ENCODE measurements around the gene RBM44.

The RBM44 gene

DNA sequence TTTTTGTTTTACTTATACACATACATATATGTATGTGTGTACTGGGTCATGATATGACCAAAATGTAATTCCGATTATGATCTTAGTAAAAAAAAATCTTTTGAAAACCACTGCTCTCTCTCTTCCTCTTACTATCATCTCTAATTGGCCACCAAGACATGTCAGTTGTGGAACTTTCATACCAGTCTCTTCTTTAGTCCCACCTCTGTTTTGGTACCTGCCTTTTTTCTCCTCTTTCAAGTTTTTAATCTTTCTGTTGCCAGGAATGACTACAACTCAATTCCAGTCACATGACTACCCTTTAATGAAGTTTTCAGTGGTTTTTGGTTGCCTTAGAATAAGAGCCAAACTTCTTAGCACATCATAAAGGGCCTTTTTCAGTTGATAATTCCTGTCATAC, 17.1 kb downstream of the RBM44 start:
- Histone ChIP-seq H3K4me1 (ENCODE audit: control insufficient read depth in 5 of 5, insufficient read depth in 5 of 5, low read length in 5 of 5) (no peaks in the 10 kb centered on the region), H3K4me3 (ENCODE audit: low read depth in 1 of 5, low read length in 5 of 5) (no peak overlapping the region)

GRCh38 chr2:237816531-237816930, 18.0 kb downstream of the RBM44 start:
- Histone ChIP-seq H3K36me3 (ENCODE audit: control insufficient read depth in 5 of 5, insufficient read depth in 5 of 5, low read length in 5 of 5) (no peaks in the 10 kb centered on the region), H3K4me3 (ENCODE audit: low read depth in 1 of 5, low read length in 5 of 5) (no peak overlapping the region), H3K9me3 (ENCODE audit: control insufficient read depth in 5 of 5, low read length in 5 of 5) (no peaks in the 10 kb centered on the region), H3K27ac (ENCODE audit: low read depth, low read length) (no peak overlapping the region), H3K9ac (ENCODE audit: low read length in 5 of 5) (no peak overlapping the region), H3K27me3 (ENCODE audit: control insufficient read depth in 5 of 5, insufficient read depth in 4 of 5, low read length in 5 of 5) (no peaks in the 10 kb centered on the region), H3K4me1 (ENCODE audit: control insufficient read depth in 5 of 5, insufficient read depth in 5 of 5, low read length in 5 of 5) (no peaks in the 10 kb centered on the region)

More for the DNA sequence above, 17.1 kb downstream of the RBM44 start:
- no peaks in the 10 kb centered on the region for H3K27me3 ChIP-seq (ENCODE audit: control insufficient read depth in 5 of 5, insufficient read depth in 4 of 5, low read length in 5 of 5)
- no peaks in the 10 kb centered on the region for H3K9me3 ChIP-seq (ENCODE audit: control insufficient read depth in 5 of 5, low read length in 5 of 5)
- H3K9ac ChIP-seq (ENCODE audit: low read length in 5 of 5), result no peak overlapping the region
- no peak overlapping the region for H3K27ac ChIP-seq (ENCODE audit: low read depth, low read length)
- H3K36me3 ChIP-seq (ENCODE audit: control insufficient read depth in 5 of 5, insufficient read depth in 5 of 5, low read length in 5 of 5), result no peaks in the 10 kb centered on the region

DNA sequence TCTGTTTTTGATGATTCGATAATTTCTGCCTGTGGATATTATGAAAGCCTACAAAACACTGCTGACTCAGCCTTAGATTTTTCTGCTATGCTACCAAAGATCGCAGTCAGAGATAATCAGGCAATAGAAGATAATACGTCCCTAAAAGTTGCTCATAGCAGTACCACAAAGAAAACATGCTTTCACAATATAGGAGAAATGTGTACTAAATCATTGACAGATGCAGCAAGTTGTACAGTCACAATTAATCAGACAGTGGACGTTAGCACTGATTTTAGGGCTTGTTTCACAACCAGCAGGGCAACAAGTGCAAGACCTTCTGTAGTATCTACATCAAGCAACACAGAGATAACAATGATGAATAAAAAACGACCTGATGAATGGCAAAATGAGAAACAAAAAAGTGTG, 19.5 kb downstream of the RBM44 start:
- Histone ChIP-seq H3K4me3 (ENCODE audit: low read depth in 1 of 5, low read length in 5 of 5) (no peak overlapping the region), H3K9ac (ENCODE audit: low read length in 5 of 5) (no peak overlapping the region), H3K27me3 (ENCODE audit: control insufficient read depth in 5 of 5, insufficient read depth in 4 of 5, low read length in 5 of 5) (no peaks in the 10 kb centered on the region), H3K9me3 (ENCODE audit: control insufficient read depth in 5 of 5, low read length in 5 of 5) (no peaks in the 10 kb centered on the region), H3K4me1 (ENCODE audit: control insufficient read depth in 5 of 5, insufficient read depth in 5 of 5, low read length in 5 of 5) (no peaks in the 10 kb centered on the region), H3K27ac (ENCODE audit: low read depth, low read length) (no peak overlapping the region), H3K36me3 (ENCODE audit: control insufficient read depth in 5 of 5, insufficient read depth in 5 of 5, low read length in 5 of 5) (no peaks in the 10 kb centered on the region)

DNA sequence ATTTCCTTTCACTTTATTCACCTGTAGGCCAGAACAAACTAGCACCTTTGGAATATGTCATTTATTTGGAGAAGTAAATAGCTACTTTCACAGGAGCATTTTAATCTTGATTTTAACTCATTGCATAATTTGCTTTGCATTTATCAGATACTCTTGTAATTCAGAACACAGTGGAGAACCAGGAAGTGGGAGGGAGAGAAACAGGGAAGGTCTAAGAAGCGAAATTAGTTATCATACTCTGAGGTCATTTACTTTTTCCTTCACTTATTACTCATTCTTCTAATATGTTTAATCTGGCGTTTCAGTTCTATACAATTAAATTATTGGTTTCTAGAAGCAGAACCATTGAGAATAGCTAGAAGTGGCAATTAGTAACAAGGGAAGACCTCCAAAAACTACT, 20.7 kb downstream of the RBM44 start:
- Histone ChIP-seq H3K4me3 (ENCODE audit: low read depth in 1 of 5, low read length in 5 of 5) (no peak overlapping the region), H3K27me3 (ENCODE audit: control insufficient read depth in 5 of 5, insufficient read depth in 4 of 5, low read length in 5 of 5) (no peaks in the 10 kb centered on the region), H3K27ac (ENCODE audit: low read depth, low read length) (no peak overlapping the region), H3K4me1 (ENCODE audit: control insufficient read depth in 5 of 5, insufficient read depth in 5 of 5, low read length in 5 of 5) (no peaks in the 10 kb centered on the region), H3K9me3 (ENCODE audit: control insufficient read depth in 5 of 5, low read length in 5 of 5) (no peaks in the 10 kb centered on the region), H3K9ac (ENCODE audit: low read length in 5 of 5) (no peak overlapping the region), H3K36me3 (ENCODE audit: control insufficient read depth in 5 of 5, insufficient read depth in 5 of 5, low read length in 5 of 5) (no peaks in the 10 kb centered on the region)

DNA sequence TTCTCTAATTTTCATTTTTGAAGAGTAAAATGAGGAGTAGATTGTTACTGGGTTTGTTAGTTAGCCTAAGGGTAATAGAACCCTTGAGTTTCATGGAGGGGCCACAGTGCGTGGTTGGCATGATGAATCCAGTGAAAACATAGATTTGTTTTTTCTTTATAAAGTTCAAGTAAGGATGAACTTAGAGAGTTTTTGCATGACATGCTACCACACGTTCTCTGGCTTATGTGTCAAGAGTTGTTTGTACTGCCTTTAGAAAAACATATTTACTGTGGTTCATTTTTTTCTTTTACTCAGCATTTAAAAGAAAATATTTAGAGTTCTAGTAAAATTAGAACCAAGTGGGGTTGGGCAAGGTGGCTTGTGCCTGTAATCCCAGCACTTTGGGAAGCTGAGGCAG, 21.8 kb downstream of the RBM44 start:
- no peaks in the 10 kb centered on the region for H3K27me3 ChIP-seq (ENCODE audit: control insufficient read depth in 5 of 5, insufficient read depth in 4 of 5, low read length in 5 of 5)
- H3K9ac ChIP-seq (ENCODE audit: low read length in 5 of 5), result no peak overlapping the region
- H3K27ac ChIP-seq (ENCODE audit: low read depth, low read length), result no peak overlapping the region
- H3K4me3 ChIP-seq (ENCODE audit: low read depth in 1 of 5, low read length in 5 of 5), result no peak overlapping the region
- no peaks in the 10 kb centered on the region for H3K36me3 ChIP-seq (ENCODE audit: control insufficient read depth in 5 of 5, insufficient read depth in 5 of 5, low read length in 5 of 5)
- H3K9me3 ChIP-seq (ENCODE audit: control insufficient read depth in 5 of 5, low read length in 5 of 5), result no peaks in the 10 kb centered on the region
- no peaks in the 10 kb centered on the region for H3K4me1 ChIP-seq (ENCODE audit: control insufficient read depth in 5 of 5, insufficient read depth in 5 of 5, low read length in 5 of 5)

DNA sequence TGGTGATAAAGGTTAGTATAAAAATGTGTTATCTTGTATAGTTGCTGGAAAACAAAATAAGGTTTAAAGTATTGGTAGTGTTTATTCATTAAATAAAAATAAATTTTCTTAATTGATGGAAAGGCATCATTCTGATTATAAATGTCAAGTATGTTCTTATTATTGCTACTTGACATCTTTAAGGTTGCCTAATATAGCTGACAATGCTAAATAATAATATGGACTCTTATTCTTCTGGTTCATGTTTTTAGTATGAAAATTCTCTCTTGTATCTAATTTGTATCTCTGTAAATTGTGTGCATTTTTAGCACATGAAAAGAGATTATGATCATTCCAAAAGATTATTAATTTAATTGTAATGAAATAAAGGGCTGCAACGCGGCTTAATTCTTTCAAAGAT, 25.0 kb downstream of the RBM44 start:
- H3K9me3 ChIP-seq (ENCODE audit: control insufficient read depth in 5 of 5, low read length in 5 of 5), result no peaks in the 10 kb centered on the region
- no peaks in the 10 kb centered on the region for H3K36me3 ChIP-seq (ENCODE audit: control insufficient read depth in 5 of 5, insufficient read depth in 5 of 5, low read length in 5 of 5)
- H3K9ac ChIP-seq (ENCODE audit: low read length in 5 of 5), result no peak overlapping the region
- no peak overlapping the region for H3K4me3 ChIP-seq (ENCODE audit: low read depth in 1 of 5, low read length in 5 of 5)
- no peaks in the 10 kb centered on the region for H3K4me1 ChIP-seq (ENCODE audit: control insufficient read depth in 5 of 5, insufficient read depth in 5 of 5, low read length in 5 of 5)
- no peak overlapping the region for H3K27ac ChIP-seq (ENCODE audit: low read depth, low read length)
- H3K27me3 ChIP-seq (ENCODE audit: control insufficient read depth in 5 of 5, insufficient read depth in 4 of 5, low read length in 5 of 5), result no peaks in the 10 kb centered on the region

DNA sequence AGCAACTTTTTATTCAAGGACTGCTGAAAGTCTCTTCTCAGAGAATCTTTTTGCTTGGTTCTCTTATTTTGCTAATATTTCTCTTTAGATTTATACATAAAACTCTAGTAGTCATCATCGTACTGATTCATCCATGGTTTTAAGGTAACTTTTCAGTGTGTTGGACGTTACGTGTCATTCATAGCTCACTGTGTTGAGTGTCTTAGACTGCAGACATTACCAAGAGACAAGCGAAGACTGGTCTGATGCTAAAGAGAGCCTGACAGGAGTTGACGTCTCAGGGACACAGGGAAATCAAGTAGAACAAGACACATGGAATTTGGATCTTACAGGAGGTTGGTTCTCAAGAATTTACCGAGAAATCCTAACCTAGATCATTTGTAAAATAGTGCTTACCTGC, 25.5 kb downstream of the RBM44 start:
- H3K4me3 ChIP-seq (ENCODE audit: low read depth in 1 of 5, low read length in 5 of 5), result no peak overlapping the region
- H3K27ac ChIP-seq (ENCODE audit: low read depth, low read length), result no peak overlapping the region
- no peaks in the 10 kb centered on the region for H3K9me3 ChIP-seq (ENCODE audit: control insufficient read depth in 5 of 5, low read length in 5 of 5)
- no peaks in the 10 kb centered on the region for H3K36me3 ChIP-seq (ENCODE audit: control insufficient read depth in 5 of 5, insufficient read depth in 5 of 5, low read length in 5 of 5)
- H3K9ac ChIP-seq (ENCODE audit: low read length in 5 of 5), result no peak overlapping the region
- no peaks in the 10 kb centered on the region for H3K4me1 ChIP-seq (ENCODE audit: control insufficient read depth in 5 of 5, insufficient read depth in 5 of 5, low read length in 5 of 5)
- no peaks in the 10 kb centered on the region for H3K27me3 ChIP-seq (ENCODE audit: control insufficient read depth in 5 of 5, insufficient read depth in 4 of 5, low read length in 5 of 5)

DNA sequence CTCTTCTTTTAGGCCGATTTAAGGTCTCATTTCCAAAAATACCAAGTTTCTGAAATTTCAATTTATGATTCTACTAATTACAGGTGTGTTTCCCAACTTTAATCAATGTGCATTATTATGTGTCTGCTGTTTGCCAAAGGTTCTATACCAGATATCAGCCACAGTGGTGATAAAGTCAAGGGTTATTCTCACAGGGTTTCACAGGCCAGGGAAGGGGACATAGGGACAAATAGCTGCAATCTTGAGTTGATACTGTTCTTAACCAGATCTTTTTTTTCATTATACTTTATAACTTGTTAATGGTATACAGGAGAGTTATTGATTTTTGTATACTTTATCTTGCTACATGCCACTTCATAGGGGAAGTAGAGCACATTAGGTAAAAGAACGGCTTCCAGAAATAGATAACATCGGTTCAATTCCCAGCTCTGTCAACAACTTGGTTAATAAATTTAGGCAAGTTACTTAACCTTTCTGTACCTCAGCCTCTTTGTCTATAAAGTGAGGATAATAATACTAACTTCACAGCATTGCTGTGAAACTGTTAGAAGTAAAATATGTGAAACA, 28.9 kb downstream of the RBM44 start:
- Histone ChIP-seq H3K27me3 (ENCODE audit: control insufficient read depth in 5 of 5, insufficient read depth in 4 of 5, low read length in 5 of 5) (no peaks in the 10 kb centered on the region), H3K9ac (ENCODE audit: low read length in 5 of 5) (no peak overlapping the region), H3K27ac (ENCODE audit: low read depth, low read length) (no peak overlapping the region), H3K36me3 (ENCODE audit: control insufficient read depth in 5 of 5, insufficient read depth in 5 of 5, low read length in 5 of 5) (no peaks in the 10 kb centered on the region), H3K4me3 (ENCODE audit: low read depth in 1 of 5, low read length in 5 of 5) (no peak overlapping the region), H3K9me3 (ENCODE audit: control insufficient read depth in 5 of 5, low read length in 5 of 5) (no peaks in the 10 kb centered on the region), H3K4me1 (ENCODE audit: control insufficient read depth in 5 of 5, insufficient read depth in 5 of 5, low read length in 5 of 5) (no peaks in the 10 kb centered on the region)

DNA sequence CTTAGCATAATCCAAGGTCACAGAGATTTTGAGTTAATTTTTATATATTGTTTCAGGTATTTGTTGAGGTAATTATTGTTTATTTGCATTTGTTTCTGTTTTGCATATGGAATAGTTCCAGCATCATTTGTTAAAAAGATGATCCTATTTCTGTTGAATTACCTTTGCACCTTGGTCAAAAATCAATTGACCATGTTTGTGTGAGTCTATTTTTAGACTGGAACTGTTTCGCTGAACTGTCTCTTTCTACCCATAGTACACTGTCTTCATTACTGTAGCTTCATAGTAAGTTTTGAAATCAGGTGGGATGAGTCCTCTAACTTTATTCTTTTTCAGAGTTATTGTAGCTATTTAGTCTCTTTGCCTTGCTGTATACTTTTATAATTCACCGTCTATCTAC, 31.9 kb downstream of the RBM44 start:
- Histone ChIP-seq H3K27me3 (ENCODE audit: control insufficient read depth in 5 of 5, insufficient read depth in 4 of 5, low read length in 5 of 5) (no peaks in the 10 kb centered on the region), H3K4me1 (ENCODE audit: control insufficient read depth in 5 of 5, insufficient read depth in 5 of 5, low read length in 5 of 5) (no peaks in the 10 kb centered on the region), H3K36me3 (ENCODE audit: control insufficient read depth in 5 of 5, insufficient read depth in 5 of 5, low read length in 5 of 5) (no peaks in the 10 kb centered on the region), H3K9ac (ENCODE audit: low read length in 5 of 5) (no peak overlapping the region), H3K4me3 (ENCODE audit: low read depth in 1 of 5, low read length in 5 of 5) (no peak overlapping the region), H3K27ac (ENCODE audit: low read depth, low read length) (no peak overlapping the region), H3K9me3 (ENCODE audit: control insufficient read depth in 5 of 5, low read length in 5 of 5) (no peaks in the 10 kb centered on the region)

GRCh38 chr2:237833546-237833945, 35.0 kb downstream of the RBM44 start:
- no peaks in the 10 kb centered on the region for H3K27me3 ChIP-seq (ENCODE audit: control insufficient read depth in 5 of 5, insufficient read depth in 4 of 5, low read length in 5 of 5)
- no peaks in the 10 kb centered on the region for H3K4me1 ChIP-seq (ENCODE audit: control insufficient read depth in 5 of 5, insufficient read depth in 5 of 5, low read length in 5 of 5)
- H3K27ac ChIP-seq (ENCODE audit: low read depth, low read length), result no peak overlapping the region
- H3K36me3 ChIP-seq (ENCODE audit: control insufficient read depth in 5 of 5, insufficient read depth in 5 of 5, low read length in 5 of 5), result no peaks in the 10 kb centered on the region
- H3K9ac ChIP-seq (ENCODE audit: low read length in 5 of 5), result no peak overlapping the region
- H3K4me3 ChIP-seq (ENCODE audit: low read depth in 1 of 5, low read length in 5 of 5), result no peak overlapping the region
- no peaks in the 10 kb centered on the region for H3K9me3 ChIP-seq (ENCODE audit: control insufficient read depth in 5 of 5, low read length in 5 of 5)

DNA sequence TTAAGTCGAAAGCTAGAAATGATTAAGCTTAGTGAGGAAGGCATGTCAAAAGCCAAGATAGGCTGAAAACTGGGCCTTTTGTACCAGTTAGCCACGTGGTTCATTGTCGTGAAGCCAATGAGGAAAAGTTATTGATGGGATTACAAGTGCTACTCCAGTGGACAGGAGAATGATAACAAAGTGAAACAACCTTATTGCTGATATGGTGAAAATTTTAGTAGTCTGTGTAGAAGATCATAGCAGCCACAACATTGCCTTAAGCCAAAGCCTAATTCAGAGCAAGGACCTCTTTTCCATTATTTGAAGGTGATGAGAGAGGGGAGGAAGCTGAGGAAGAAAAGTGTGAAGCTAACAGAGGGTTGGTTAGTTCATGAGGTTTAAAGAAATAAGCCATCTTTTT, 36.8 kb downstream of the RBM44 start:
- Histone ChIP-seq H3K4me1 (ENCODE audit: control insufficient read depth in 5 of 5, insufficient read depth in 5 of 5, low read length in 5 of 5) (no peaks in the 10 kb centered on the region), H3K9me3 (ENCODE audit: control insufficient read depth in 5 of 5, low read length in 5 of 5) (no peaks in the 10 kb centered on the region), H3K9ac (ENCODE audit: low read length in 5 of 5) (no peak overlapping the region), H3K4me3 (ENCODE audit: low read depth in 1 of 5, low read length in 5 of 5) (no peak overlapping the region), H3K27me3 (ENCODE audit: control insufficient read depth in 5 of 5, insufficient read depth in 4 of 5, low read length in 5 of 5) (no peaks in the 10 kb centered on the region), H3K27ac (ENCODE audit: low read depth, low read length) (no peak overlapping the region), H3K36me3 (ENCODE audit: control insufficient read depth in 5 of 5, insufficient read depth in 5 of 5, low read length in 5 of 5) (no peaks in the 10 kb centered on the region)
